ENCODE results near the gene XRCC6.

Gene XRCC6

GRCh38 chr22:41598081-41598480 lies 23.0 kb upstream of the XRCC6 start:
- DNase-seq (ENCODE audit: low read depth, low spot score) = no peak

GRCh38 chr22:41598891-41599635 lies 22.0 kb upstream of the XRCC6 start:
- Histone ChIP-seq H3K36me3 (ENCODE audit: insufficient read depth, insufficient read length, low read length) (peaks cover 47% of the 10 kb centered on the region), H3K4me1 (ENCODE audit: insufficient read depth, insufficient read length) (peaks cover 5% of the 10 kb centered on the region), H3K4me3 (ENCODE audit: insufficient read length, low read depth) (no peak overlapping the region), H3K9ac (ENCODE audit: insufficient read length, low read depth) (no peak overlapping the region), H3K27me3 (ENCODE audit: insufficient read depth, insufficient read length) (no peaks in the 10 kb centered on the region), H3K9me3 (ENCODE audit: insufficient read depth, low read length) (no peaks in the 10 kb centered on the region)
- no peak for DNase-seq (ENCODE audit: low read depth, low spot score)
- TF ChIP-seq YY1 (IDR thresholded peaks at IDR 0.05; ENCODE audit: insufficient read depth, insufficient read length) (no peak), ZNF274 (IDR thresholded peaks at IDR 0.05; ENCODE audit: low read depth, low read length) (no peak), SUZ12 (IDR thresholded peaks at IDR 0.05; ENCODE audit: extremely low read depth, insufficient read depth, insufficient read length) (no peak)

More at GRCh38 chr22:41598081-41598480, 23.0 kb upstream of the XRCC6 start:
- Histone ChIP-seq H3K9ac (ENCODE audit: insufficient read length, low read depth) (no peak overlapping the region), H3K4me1 (ENCODE audit: insufficient read depth, insufficient read length) (peaks cover 5% of the 10 kb centered on the region), H3K27me3 (ENCODE audit: insufficient read depth, insufficient read length) (no peaks in the 10 kb centered on the region), H3K9me3 (ENCODE audit: insufficient read depth, low read length) (peaks cover 2% of the 10 kb centered on the region; the same call in 1 of the 2 replicates), H3K4me3 (ENCODE audit: insufficient read length, low read depth) (no peak overlapping the region), H3K36me3 (ENCODE audit: insufficient read depth, insufficient read length, low read length) (peaks cover 37% of the 10 kb centered on the region)
- TF ChIP-seq YY1 (IDR thresholded peaks at IDR 0.05; ENCODE audit: insufficient read depth, insufficient read length) (no peak), SUZ12 (IDR thresholded peaks at IDR 0.05; ENCODE audit: extremely low read depth, insufficient read depth, insufficient read length) (no peak), ZNF274 (IDR thresholded peaks at IDR 0.05; ENCODE audit: low read depth, low read length) (no peak)

GRCh38 chr22:41600976-41601375 lies 20.1 kb upstream of the XRCC6 start:
- no peak for TF ChIP-seq ZNF274 (IDR thresholded peaks at IDR 0.05; ENCODE audit: low read depth, low read length)
- TF ChIP-seq SUZ12 (IDR thresholded peaks at IDR 0.05; ENCODE audit: extremely low read depth, insufficient read depth, insufficient read length) = no peak
- no peak for TF ChIP-seq YY1 (IDR thresholded peaks at IDR 0.05; ENCODE audit: insufficient read depth, insufficient read length)
- Histone ChIP-seq H3K4me3 (ENCODE audit: insufficient read length, low read depth) (no peak overlapping the region), H3K4me1 (ENCODE audit: insufficient read depth, insufficient read length) (peaks cover 5% of the 10 kb centered on the region), H3K27me3 (ENCODE audit: insufficient read depth, insufficient read length) (no peaks in the 10 kb centered on the region), H3K9me3 (ENCODE audit: insufficient read depth, low read length) (no peaks in the 10 kb centered on the region), H3K9ac (ENCODE audit: insufficient read length, low read depth) (no peak overlapping the region), H3K36me3 (ENCODE audit: insufficient read depth, insufficient read length, low read length) (peaks cover 62% of the 10 kb centered on the region)
- DNase-seq (ENCODE audit: low read depth, low spot score) = no peak

- no peak for DNase-seq (ENCODE audit: low read depth, low spot score)
- no peak overlapping the region for H3K4me3 ChIP-seq (ENCODE audit: insufficient read length, low read depth)
These were observed 17.2 kb upstream of the XRCC6 start for GRCh38 chr22:41603873-41604332.

GRCh38 chr22:41608386-41608785 lies 12.7 kb upstream of the XRCC6 start:
- Histone ChIP-seq H3K4me1 (ENCODE audit: insufficient read depth, insufficient read length) (no peaks in the 10 kb centered on the region), H3K9ac (ENCODE audit: insufficient read length, low read depth) (no peak overlapping the region), H3K27me3 (ENCODE audit: insufficient read depth, insufficient read length) (no peaks in the 10 kb centered on the region), H3K4me3 (ENCODE audit: insufficient read length, low read depth) (no peak overlapping the region), H3K36me3 (ENCODE audit: insufficient read depth, insufficient read length, low read length) (peaks cover 41% of the 10 kb centered on the region), H3K9me3 (ENCODE audit: insufficient read depth, low read length) (no peaks in the 10 kb centered on the region)
- TF ChIP-seq SUZ12 (IDR thresholded peaks at IDR 0.05; ENCODE audit: extremely low read depth, insufficient read depth, insufficient read length) (no peak), ZNF274 (IDR thresholded peaks at IDR 0.05; ENCODE audit: low read depth, low read length) (no peak), YY1 (IDR thresholded peaks at IDR 0.05; ENCODE audit: insufficient read depth, insufficient read length) (no peak)
- DNase-seq (ENCODE audit: low read depth, low spot score) = no peak

More at GRCh38 chr22:41603873-41604332, 17.2 kb upstream of the XRCC6 start:
- Histone ChIP-seq H3K4me1 (ENCODE audit: insufficient read depth, insufficient read length) (no peaks in the 10 kb centered on the region), H3K36me3 (ENCODE audit: insufficient read depth, insufficient read length, low read length) (peaks cover 70% of the 10 kb centered on the region), H3K27me3 (ENCODE audit: insufficient read depth, insufficient read length) (no peaks in the 10 kb centered on the region), H3K9ac (ENCODE audit: insufficient read length, low read depth) (no peak overlapping the region), H3K9me3 (ENCODE audit: insufficient read depth, low read length) (no peaks in the 10 kb centered on the region)
- TF ChIP-seq ZNF274 (IDR thresholded peaks at IDR 0.05; ENCODE audit: low read depth, low read length) (no peak), SUZ12 (IDR thresholded peaks at IDR 0.05; ENCODE audit: extremely low read depth, insufficient read depth, insufficient read length) (no peak), YY1 (IDR thresholded peaks at IDR 0.05; ENCODE audit: insufficient read depth, insufficient read length) (no peak)

- H3K9me3 ChIP-seq (ENCODE audit: insufficient read depth, low read length) = no peaks in the 10 kb centered on the region
- H3K27me3 ChIP-seq (ENCODE audit: insufficient read depth, insufficient read length) = no peaks in the 10 kb centered on the region
- TF ChIP-seq YY1 (IDR thresholded peaks at IDR 0.05; ENCODE audit: insufficient read depth, insufficient read length) (no peak), SUZ12 (IDR thresholded peaks at IDR 0.05; ENCODE audit: extremely low read depth, insufficient read depth, insufficient read length) (no peak), ZNF274 (IDR thresholded peaks at IDR 0.05; ENCODE audit: low read depth, low read length) (no peak)
- no peak overlapping the region for H3K9ac ChIP-seq (ENCODE audit: insufficient read length, low read depth)
- DNase-seq (ENCODE audit: low read depth, low spot score) = no peak
- no peaks in the 10 kb centered on the region for H3K4me1 ChIP-seq (ENCODE audit: insufficient read depth, insufficient read length)
- H3K36me3 ChIP-seq (ENCODE audit: insufficient read depth, insufficient read length, low read length) = peaks cover 7% of the 10 kb centered on the region
- H3K4me3 ChIP-seq (ENCODE audit: insufficient read length, low read depth) = no peak overlapping the region
These were observed 8.3 kb upstream of the XRCC6 start for GRCh38 chr22:41612603-41613306.

- no peak for DNase-seq (ENCODE audit: low read depth, low spot score)
- Histone ChIP-seq H3K4me3 (ENCODE audit: insufficient read length, low read depth) (no peak overlapping the region), H3K36me3 (ENCODE audit: insufficient read depth, insufficient read length, low read length) (peaks cover 7% of the 10 kb centered on the region), H3K27me3 (ENCODE audit: insufficient read depth, insufficient read length) (no peaks in the 10 kb centered on the region), H3K9me3 (ENCODE audit: insufficient read depth, low read length) (no peaks in the 10 kb centered on the region), H3K9ac (ENCODE audit: insufficient read length, low read depth) (no peak overlapping the region), H3K4me1 (ENCODE audit: insufficient read depth, insufficient read length) (no peaks in the 10 kb centered on the region)
- no peak for TF ChIP-seq ZNF274 (IDR thresholded peaks at IDR 0.05; ENCODE audit: low read depth, low read length)
- no peak for TF ChIP-seq YY1 (IDR thresholded peaks at IDR 0.05; ENCODE audit: insufficient read depth, insufficient read length)
- no peak for TF ChIP-seq SUZ12 (IDR thresholded peaks at IDR 0.05; ENCODE audit: extremely low read depth, insufficient read depth, insufficient read length)
These were observed 7.6 kb upstream of the XRCC6 start for GRCh38 chr22:41613456-41613855.

All from NT2/D1 (cell line).